Erythroblast (primary cell): ENCODE measurements around the gene CDK2.

Experiments used
- GATA1 ChIP-seq: IDR thresholded peaks from 2 replicates; pipeline ENCODE4 v1.6.1; 2011; ENCODE audit warnings: low read depth, mild to moderate bottlenecking, control low read depth, low read length, moderate library complexity
- POLR2A ChIP-seq: IDR thresholded peaks from 2 replicates; pipeline ENCODE4 v1.6.1; 2011; ENCODE audit warnings: mild to moderate bottlenecking, low read length

GRCh38 chr12:56001487-56002100 lies 35.0 kb downstream of the CDK2 start:
- TF ChIP-seq POLR2A (no peak), GATA1 (no peak)
